ENCODE measurements around the gene MEIS2. TPM values are rescaled to one million over a fixed set of nuclear protein-coding genes. Genes with fewer than 3 reads are reported as not detected.

The MEIS2 gene
- total and polyA plus RNA-seq, 2 experiments from 2014 or later: 0.27 TPM; not detected in 1

- Mint-ChIP-seq H3K36me3 (ENCODE audit: low read depth) (no peaks in the 10 kb centered on the region), H3K27ac (no peak overlapping the region), H3K9me3 (no peaks in the 10 kb centered on the region; the same call in 2 of the 3 replicates), H3K4me1 (peaks cover 67% of the 10 kb centered on the region), H3K27me3 (ENCODE audit: insufficient read depth, low read depth, poor library complexity) (peaks cover 65% of the 10 kb centered on the region), H3K4me3 (peak overlapping the region; percentile 57)
- no peak for DNase-seq (ENCODE audit: low spot score)
- Histone ChIP-seq H3K4me2 (peak overlapping the region; percentile 76), H3K79me2 (replicated peaks; ENCODE audit: insufficient read depth) (no peaks in the 10 kb centered on the region), H3K9me2 (ENCODE audit: insufficient read depth) (no peaks in the 10 kb centered on the region), H2AFZ (no peak overlapping the region), H3K4me3 (peak overlapping the region; percentile 46), H3F3A (replicated peaks; ENCODE audit: low read depth) (peaks cover 33% of the 10 kb centered on the region), H3K36me3 (ENCODE audit: insufficient read depth) (no peaks in the 10 kb centered on the region), H3K4me1 (ENCODE audit: insufficient read depth) (peaks cover 74% of the 10 kb centered on the region), H3K27ac (ENCODE audit: low read depth) (no peak overlapping the region), H4K20me1 (replicated peaks; ENCODE audit: insufficient read depth) (peaks cover 4% of the 10 kb centered on the region; the same call in 1 of the 2 replicates), H3K27me3 (ENCODE audit: insufficient read depth) (peaks cover 76% of the 10 kb centered on the region)
- TF ChIP-seq ZNF114 (CRISPR knock-in tag; IDR thresholded peaks at IDR 0.05) (no peak), EZH2phosphoT487 (IDR thresholded peaks at IDR 0.05; ENCODE audit: unreplicated experiment) (no peak), POLR2AphosphoS5 (IDR thresholded peaks at IDR 0.05; ENCODE audit: low read depth) (no peak), REST (IDR thresholded peaks at IDR 0.05; ENCODE audit: unreplicated experiment) (no peak), CREB1 (CRISPR knock-in tag; IDR thresholded peaks at IDR 0.05; ENCODE audit: low read depth) (no peak), EZH2 (IDR thresholded peaks at IDR 0.05; ENCODE audit: low read depth, unreplicated experiment) (no peak), STAT1 (IDR thresholded peaks at IDR 0.05; ENCODE audit: unreplicated experiment) (no peak), CTCF (conservative IDR thresholded peaks at IDR 0.05; ENCODE audit: low read depth in 2 of 2) (no peak), ZNF462 (CRISPR knock-in tag; IDR thresholded peaks at IDR 0.05) (no peak), NANOG (IDR thresholded peaks at IDR 0.05; ENCODE audit: borderline replicate concordance) (no peak), JUNB (IDR thresholded peaks at IDR 0.05; ENCODE audit: unreplicated experiment) (no peak), ZNF331 (CRISPR knock-in tag; IDR thresholded peaks at IDR 0.05; ENCODE audit: low read depth) (no peak), ETS1 (IDR thresholded peaks at IDR 0.05) (no peak)
- ATAC-seq: no peak
Measured at GRCh38 chr15:37093480-37094332, 6.6 kb downstream of the MEIS2 start.
